ENCODE data around the gene ROBO1. TPM values are rescaled to one million over a fixed set of nuclear protein-coding genes. Genes with fewer than 3 reads are reported as not detected.

ROBO1 gene
- total RNA-seq, 2 donors from 2014 or later = 3.0 to 6.7 TPM

DNA sequence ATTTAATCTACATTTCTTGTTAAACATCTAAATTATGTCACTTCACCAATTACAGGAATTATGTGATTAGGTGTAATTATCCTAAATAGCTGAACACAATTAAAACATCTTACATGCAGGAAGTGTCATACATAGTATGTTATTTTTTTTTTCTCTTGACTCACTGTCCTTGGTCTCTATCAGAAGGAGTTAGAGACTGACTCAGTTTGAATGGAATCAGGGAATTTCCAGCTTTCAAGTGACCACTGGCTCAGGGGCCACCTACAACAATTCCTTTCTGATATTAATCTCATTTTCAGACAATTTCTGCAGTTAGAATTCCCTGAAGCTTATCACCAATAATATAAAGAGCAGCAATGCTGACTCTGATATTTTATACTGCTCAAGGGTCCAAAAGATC, 400.7 kb downstream of the ROBO1 start:
- Mint-ChIP-seq H3K27me3 (ENCODE audit: low read depth) (no peaks in the 10 kb centered on the region), H3K9me3 (peaks cover 4 to 8% of the 10 kb centered on the region in 2 donors), H3K27ac (no peak overlapping the region), H3K4me3 (no peak overlapping the region), H3K4me1 (ENCODE audit: low read depth) (no peaks in the 10 kb centered on the region), H3K36me3 (ENCODE audit: insufficient read depth in 2 of 2) (peaks cover 0 to 1% of the 10 kb centered on the region in 2 donors)
- DNase-seq (no peak), ATAC-seq (replicated peaks in 1 of 2) (no peak)

- DNase-seq (no peak), ATAC-seq (replicated peaks in 1 of 2) (no peak)
- Mint-ChIP-seq H3K36me3 (ENCODE audit: insufficient read depth in 2 of 2) (peaks cover 0 to 1% of the 10 kb centered on the region in 2 donors), H3K4me1 (ENCODE audit: low read depth) (no peaks in the 10 kb centered on the region), H3K9me3 (peaks cover 4 to 8% of the 10 kb centered on the region in 2 donors), H3K27me3 (ENCODE audit: low read depth) (no peaks in the 10 kb centered on the region), H3K4me3 (no peak overlapping the region), H3K27ac (no peak overlapping the region)
These were observed 401.4 kb downstream of the ROBO1 start for GRCh38 chr3:79366414-79366813.

DNA sequence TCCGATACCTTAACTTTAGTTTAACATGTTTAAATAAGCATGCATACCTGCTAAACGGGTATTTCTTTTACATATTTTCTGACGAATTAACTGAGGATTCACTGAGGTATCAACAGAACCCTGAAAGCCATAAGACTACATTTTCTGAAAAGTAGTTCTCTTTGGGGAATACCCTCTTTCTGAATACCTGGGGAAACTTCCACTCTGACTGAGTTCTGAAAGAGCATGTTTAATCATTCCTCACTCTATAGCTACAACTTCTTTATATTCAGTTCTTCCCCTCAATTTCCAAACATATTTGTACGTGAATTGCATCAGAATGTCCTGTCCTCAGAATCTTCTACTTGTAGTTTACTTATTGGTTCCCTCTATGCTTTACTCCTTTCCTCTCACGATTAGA, 403.0 kb downstream of the ROBO1 start:
- no peaks in the 10 kb centered on the region for H3K4me1 Mint-ChIP-seq (ENCODE audit: low read depth)
- H3K4me3 Mint-ChIP-seq = no peak overlapping the region
- no peak overlapping the region for H3K27ac Mint-ChIP-seq
- H3K9me3 Mint-ChIP-seq = peaks cover 4 to 8% of the 10 kb centered on the region in 2 donors
- peaks cover 0 to 1% of the 10 kb centered on the region in 2 donors for H3K36me3 Mint-ChIP-seq (ENCODE audit: insufficient read depth in 2 of 2)
- DNase-seq = no peak
- no peak for ATAC-seq (replicated peaks in 1 of 2)
- no peaks in the 10 kb centered on the region for H3K27me3 Mint-ChIP-seq (ENCODE audit: low read depth)

DNA sequence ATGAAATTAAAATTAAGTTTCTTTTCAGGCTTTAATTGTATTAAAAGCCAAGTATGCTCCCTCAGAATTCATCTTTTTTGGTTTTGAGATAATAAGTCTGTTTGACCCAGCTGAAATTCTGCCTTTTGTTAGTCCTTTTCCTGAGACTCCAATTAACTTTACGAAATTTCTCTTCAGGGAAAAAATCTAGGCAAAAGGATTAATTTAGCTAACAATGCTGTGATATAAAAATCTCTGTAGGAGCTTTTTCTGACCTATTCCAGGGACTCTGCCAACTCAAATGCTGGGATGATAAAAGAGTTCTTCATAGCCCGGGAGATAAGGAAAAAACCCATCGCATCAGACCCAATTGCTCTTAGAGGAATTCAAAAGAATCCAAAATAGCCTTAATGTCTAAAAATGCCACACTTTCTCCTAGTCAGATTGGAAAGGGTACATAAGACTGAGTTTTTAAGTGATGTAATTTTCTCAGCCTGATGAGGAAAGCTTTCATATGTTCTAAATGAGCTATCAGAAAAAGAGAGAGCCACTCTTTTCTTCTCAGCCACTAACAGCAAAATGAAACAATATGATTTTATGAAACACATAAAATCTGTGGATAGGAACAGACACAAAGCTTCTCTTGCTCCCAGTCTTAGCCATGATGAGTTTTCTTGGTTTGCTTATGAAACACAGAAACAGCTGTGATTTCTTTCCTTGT, 405.1 kb downstream of the ROBO1 start:
- H3K4me1 Mint-ChIP-seq (ENCODE audit: low read depth) = no peaks in the 10 kb centered on the region
- ATAC-seq (replicated peaks in 1 of 2) (no peak), DNase-seq (no peak)
- peaks cover 4 to 5% of the 10 kb centered on the region in 2 donors for H3K9me3 Mint-ChIP-seq
- H3K36me3 Mint-ChIP-seq (ENCODE audit: insufficient read depth in 2 of 2) = peaks cover 0 to 1% of the 10 kb centered on the region in 2 donors
- H3K27me3 Mint-ChIP-seq (ENCODE audit: low read depth) = no peaks in the 10 kb centered on the region
- no peak overlapping the region for H3K4me3 Mint-ChIP-seq
- no peak overlapping the region for H3K27ac Mint-ChIP-seq

DNA sequence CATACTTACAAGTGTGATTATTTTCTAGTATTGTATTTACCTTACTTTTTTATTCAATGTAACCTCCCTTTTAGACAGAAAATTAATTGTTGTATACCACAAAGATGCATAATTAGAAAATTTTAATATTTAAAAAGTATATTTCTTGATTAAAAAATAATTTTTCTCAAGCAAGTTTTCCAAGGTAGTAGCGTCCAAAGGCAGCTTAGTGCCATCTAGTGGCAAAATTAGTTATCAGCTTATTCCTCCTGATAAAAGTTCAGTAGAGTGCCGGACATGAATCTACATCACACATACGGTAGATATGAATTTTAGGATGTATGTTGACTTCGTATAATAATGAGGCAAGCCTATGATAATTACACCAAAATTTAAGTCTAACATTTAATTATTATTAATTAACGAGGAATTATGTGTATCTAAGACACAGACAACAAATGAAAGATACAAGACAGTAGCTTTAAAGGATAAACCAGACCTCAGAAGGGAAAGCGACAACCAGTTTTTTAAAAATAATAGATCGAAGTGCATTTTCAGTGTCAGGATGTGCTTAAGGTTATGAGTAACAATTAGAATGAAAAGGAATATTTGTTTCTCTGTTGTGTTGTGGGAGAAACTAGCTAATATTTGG, 405.9 kb downstream of the ROBO1 start:
- Mint-ChIP-seq H3K36me3 (ENCODE audit: insufficient read depth in 2 of 2) (peaks cover 0 to 1% of the 10 kb centered on the region in 2 donors), H3K27me3 (ENCODE audit: low read depth) (no peaks in the 10 kb centered on the region), H3K9me3 (peaks cover 4 to 5% of the 10 kb centered on the region in 2 donors), H3K4me3 (no peak overlapping the region), H3K27ac (no peak overlapping the region), H3K4me1 (ENCODE audit: low read depth) (no peaks in the 10 kb centered on the region)
- ATAC-seq (replicated peaks in 1 of 2) (no peak), DNase-seq (no peak)

- Mint-ChIP-seq H3K36me3 (ENCODE audit: insufficient read depth in 2 of 2) (no peaks in the 10 kb centered on the region), H3K4me1 (ENCODE audit: low read depth) (no peaks in the 10 kb centered on the region), H3K27ac (no peak overlapping the region), H3K4me3 (no peak overlapping the region), H3K9me3 (peaks cover 4 to 5% of the 10 kb centered on the region in 2 donors), H3K27me3 (ENCODE audit: low read depth) (no peaks in the 10 kb centered on the region)
- no peak for DNase-seq
- no peak for ATAC-seq (replicated peaks in 1 of 2)
These were observed 409.5 kb downstream of the ROBO1 start for GRCh38 chr3:79358327-79358726.

DNA sequence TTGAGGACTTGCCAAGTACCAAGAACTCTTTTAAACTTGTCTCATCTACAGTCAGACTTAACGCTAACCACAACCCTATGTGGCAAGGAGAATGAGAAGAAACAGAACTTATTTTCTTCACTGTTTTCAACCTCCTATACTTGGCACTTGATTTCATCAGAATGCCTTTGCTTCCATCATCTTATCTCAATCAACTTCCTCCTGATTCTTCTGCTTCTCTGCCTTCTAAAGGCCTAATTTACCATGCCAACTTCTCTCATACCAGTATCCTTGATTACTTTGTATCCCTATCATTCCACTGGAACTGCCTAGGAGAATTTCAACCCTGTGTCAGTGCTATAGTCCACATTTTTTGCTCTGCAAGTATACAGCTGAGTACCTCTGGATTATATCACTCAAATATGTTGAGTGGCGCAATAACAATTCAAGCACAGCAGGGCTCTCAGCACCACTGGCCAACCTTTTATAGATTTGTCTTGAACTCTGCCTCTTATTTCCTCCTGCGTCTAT, 413.6 kb downstream of the ROBO1 start:
- H3K4me1 Mint-ChIP-seq (ENCODE audit: low read depth) = no peaks in the 10 kb centered on the region
- H3K27ac Mint-ChIP-seq = no peak overlapping the region
- H3K27me3 Mint-ChIP-seq (ENCODE audit: low read depth) = no peaks in the 10 kb centered on the region
- no peak for DNase-seq
- no peak overlapping the region for H3K4me3 Mint-ChIP-seq
- peaks cover 4 to 7% of the 10 kb centered on the region in 2 donors for H3K9me3 Mint-ChIP-seq
- ATAC-seq (replicated peaks in 1 of 2) = no peak
- no peaks in the 10 kb centered on the region for H3K36me3 Mint-ChIP-seq (ENCODE audit: insufficient read depth in 2 of 2)

- ATAC-seq (replicated peaks in 1 of 2) = no peak
These were observed 416.1 kb downstream of the ROBO1 start for GRCh38 chr3:79351699-79352098.

DNA sequence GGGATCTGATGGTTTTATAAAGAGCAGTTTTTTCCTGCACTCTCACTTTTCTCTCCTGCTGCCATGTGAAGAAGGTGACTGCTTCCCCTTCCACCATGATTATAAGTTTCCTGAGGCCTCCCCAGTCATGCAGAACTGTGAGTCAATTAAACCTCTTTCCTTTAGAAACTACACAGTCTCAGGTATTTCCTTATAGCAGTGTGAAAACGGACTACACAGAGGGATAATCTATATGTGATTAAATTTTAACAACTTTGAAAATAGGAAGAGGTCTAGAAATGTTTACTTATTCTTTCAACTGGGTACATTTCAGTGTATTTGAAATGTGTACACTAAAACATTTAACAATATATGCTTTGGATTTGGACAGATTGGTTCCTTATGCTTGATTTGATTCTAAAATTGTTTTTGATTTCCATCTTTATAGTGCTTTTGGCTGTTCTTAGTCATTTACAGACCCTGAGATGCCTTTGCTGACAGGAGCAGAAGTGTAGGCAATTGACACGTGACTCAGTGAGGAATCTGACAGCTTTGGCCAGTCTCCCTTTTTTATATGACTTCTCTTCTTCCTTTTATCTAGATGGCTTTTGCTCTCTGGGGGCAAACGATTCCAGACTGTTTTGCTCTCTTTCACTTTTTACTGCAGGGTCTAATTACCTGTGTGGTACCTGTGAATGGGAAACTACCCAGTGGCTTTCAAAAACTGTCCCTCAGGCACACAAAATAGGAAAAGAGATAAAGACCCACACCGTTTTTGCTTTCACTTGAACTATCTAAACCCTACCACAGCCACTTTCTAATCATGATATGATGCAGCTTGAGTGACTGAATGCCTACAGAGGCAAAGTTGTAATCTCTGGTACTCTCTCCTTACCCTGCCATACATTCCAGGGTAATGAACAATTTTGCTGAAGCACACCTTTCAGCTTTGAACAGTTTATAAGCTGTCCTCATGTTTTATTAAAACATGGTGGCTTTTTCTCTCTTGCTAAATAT, 422.6 kb downstream of the ROBO1 start:
- DNase-seq (no peak), ATAC-seq (replicated peaks in 1 of 2) (no peak)
- no peak overlapping the region for H3K27ac Mint-ChIP-seq
- H3K27me3 Mint-ChIP-seq (ENCODE audit: low read depth) = no peaks in the 10 kb centered on the region
- no peaks in the 10 kb centered on the region for H3K36me3 Mint-ChIP-seq (ENCODE audit: insufficient read depth in 2 of 2)
- peaks cover 6 to 16% of the 10 kb centered on the region in 2 donors for H3K9me3 Mint-ChIP-seq
- H3K4me3 Mint-ChIP-seq = no peak overlapping the region
- H3K4me1 Mint-ChIP-seq (ENCODE audit: low read depth) = no peaks in the 10 kb centered on the region

More at GRCh38 chr3:79351699-79352098, 416.1 kb downstream of the ROBO1 start:
- peaks cover 4 to 7% of the 10 kb centered on the region in 2 donors for H3K9me3 Mint-ChIP-seq
- no peak overlapping the region for H3K4me3 Mint-ChIP-seq
- H3K27me3 Mint-ChIP-seq (ENCODE audit: low read depth) = no peaks in the 10 kb centered on the region
- no peaks in the 10 kb centered on the region for H3K4me1 Mint-ChIP-seq (ENCODE audit: low read depth)
- H3K36me3 Mint-ChIP-seq (ENCODE audit: insufficient read depth in 2 of 2) = no peaks in the 10 kb centered on the region
- DNase-seq = no peak
- no peak overlapping the region for H3K27ac Mint-ChIP-seq

- H3K9me3 Mint-ChIP-seq = peaks cover 6 to 16% of the 10 kb centered on the region in 2 donors
- no peaks in the 10 kb centered on the region for H3K27me3 Mint-ChIP-seq (ENCODE audit: low read depth)
- DNase-seq (no peak), ATAC-seq (replicated peaks in 1 of 2) (no peak)
- H3K36me3 Mint-ChIP-seq (ENCODE audit: insufficient read depth in 2 of 2) = no peaks in the 10 kb centered on the region
- no peak overlapping the region for H3K27ac Mint-ChIP-seq
- no peaks in the 10 kb centered on the region for H3K4me1 Mint-ChIP-seq (ENCODE audit: low read depth)
- H3K4me3 Mint-ChIP-seq = no peak overlapping the region
These were observed 425.8 kb downstream of the ROBO1 start for GRCh38 chr3:79341961-79342360.

DNA sequence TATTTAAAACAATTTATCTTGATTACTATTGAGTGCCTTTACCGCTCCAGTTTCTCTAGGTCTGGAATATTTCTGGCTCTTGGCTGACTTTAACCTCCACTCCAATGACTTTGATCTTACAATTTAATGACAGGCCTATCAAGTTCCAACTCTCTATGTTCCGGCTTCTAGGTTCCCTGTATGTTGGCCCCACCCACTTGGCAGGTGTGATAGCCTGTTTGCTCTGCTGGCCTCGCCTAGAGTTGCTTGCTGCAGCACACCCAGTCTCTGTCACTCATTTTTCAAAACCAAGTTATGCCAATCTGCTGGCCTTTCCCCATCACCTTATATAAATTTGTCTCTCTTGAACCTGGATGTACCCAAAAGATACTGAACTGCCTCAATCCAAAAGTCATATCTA, 428.0 kb downstream of the ROBO1 start:
- Mint-ChIP-seq H3K9me3 (peaks cover 4 to 13% of the 10 kb centered on the region in 2 donors), H3K27ac (no peak overlapping the region), H3K4me1 (ENCODE audit: low read depth) (no peaks in the 10 kb centered on the region), H3K4me3 (no peak overlapping the region), H3K27me3 (ENCODE audit: low read depth) (no peaks in the 10 kb centered on the region), H3K36me3 (ENCODE audit: insufficient read depth in 2 of 2) (no peaks in the 10 kb centered on the region)
- ATAC-seq (replicated peaks in 1 of 2) = no peak
- no peak for DNase-seq

DNA sequence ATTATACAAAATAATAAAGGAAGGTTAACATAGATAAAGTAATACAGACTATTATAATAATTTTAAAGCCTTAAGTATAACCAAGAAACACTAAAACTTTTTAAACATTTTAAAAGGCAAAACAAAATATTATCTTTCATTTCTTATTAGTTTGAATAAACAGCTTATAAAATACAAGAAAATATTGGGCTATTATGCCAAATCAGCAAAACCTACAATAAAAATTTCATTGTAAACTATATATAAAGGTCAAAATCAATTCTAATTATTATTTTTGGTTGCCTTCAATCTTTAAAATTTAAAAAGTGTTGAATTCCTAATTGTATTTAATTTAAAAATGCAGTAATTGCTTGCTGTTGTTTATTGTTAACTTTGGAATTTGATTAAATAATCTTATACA, 430.0 kb downstream of the ROBO1 start:
- no peak for ATAC-seq (replicated peaks in 1 of 2)
- Mint-ChIP-seq H3K4me1 (ENCODE audit: low read depth) (no peaks in the 10 kb centered on the region), H3K27me3 (ENCODE audit: low read depth) (no peaks in the 10 kb centered on the region), H3K27ac (no peak overlapping the region), H3K9me3 (peaks cover 6 to 11% of the 10 kb centered on the region in 2 donors), H3K4me3 (no peak overlapping the region), H3K36me3 (ENCODE audit: insufficient read depth in 2 of 2) (no peaks in the 10 kb centered on the region)
- DNase-seq = no peak

GRCh38 chr3:79329154-79329553, 438.6 kb downstream of the ROBO1 start:
- peaks cover 5 to 6% of the 10 kb centered on the region in 2 donors for H3K9me3 Mint-ChIP-seq
- H3K27ac Mint-ChIP-seq = no peak overlapping the region
- ATAC-seq (replicated peaks in 1 of 2) (no peak), DNase-seq (no peak)
- H3K27me3 Mint-ChIP-seq (ENCODE audit: low read depth) = no peaks in the 10 kb centered on the region
- no peaks in the 10 kb centered on the region for H3K36me3 Mint-ChIP-seq (ENCODE audit: insufficient read depth in 2 of 2)
- H3K4me1 Mint-ChIP-seq (ENCODE audit: low read depth) = no peaks in the 10 kb centered on the region
- no peak overlapping the region for H3K4me3 Mint-ChIP-seq

Data from activated T-cell treated with anti-CD3 and anti-CD28 coated beads, Interleukin-2, amount 50 U/mL, for 72 hours (primary cell).